IPS-18c (cell line): ENCODE data around the gene PPP5C.
"Not testable (repeated sequence)": the region's sequence is repeated elsewhere in the genome, so short reads cannot be mapped to it uniquely, and the experiment has no call there.

ENCODE experiments used
- H3K4me3 ChIP-seq: 2 replicates; pipeline ENCODE4 v1.7.0; 2013; ENCODE audit warnings: low read depth, mild to moderate bottlenecking, low read length, moderate library complexity; ENCODE audit not compliant: insufficient read depth
- H3K9me3 ChIP-seq: one replicate; pipeline ENCODE4 v1.6.1; 2013; ENCODE audit warnings: mild to moderate bottlenecking, low read length, moderate library complexity; ENCODE audit not compliant: control insufficient read depth, insufficient read depth

PPP5C gene

GRCh38 chr19:46410205-46411087 is 63.6 kb downstream of the PPP5C start:
- H3K9me3 ChIP-seq: no peaks in the 10 kb centered on the region
- H3K4me3 ChIP-seq: no peak overlapping the region

- Histone ChIP-seq H3K4me3 (peak overlapping the region; percentile 77; the same call in 1 of the 2 replicates), H3K9me3 (no peaks in the 10 kb centered on the region)
These were observed 64.4 kb downstream of the PPP5C start for GRCh38 chr19:46411088-46411924.

- Histone ChIP-seq H3K9me3 (no peaks in the 10 kb centered on the region), H3K4me3 (peak overlapping the region; percentile 77)
These were observed 65.2 kb downstream of the PPP5C start for GRCh38 chr19:46411925-46412649.

GRCh38 chr19:46412650-46413261 is 65.9 kb downstream of the PPP5C start:
- Histone ChIP-seq H3K4me3 (peak overlapping the region; percentile 77), H3K9me3 (no peaks in the 10 kb centered on the region)

GRCh38 chr19:46413262-46414031 is 66.6 kb downstream of the PPP5C start, which contains the start of gene CCDC8:
CCDC8 (minus strand) TSS chr19:46413564; CDS start chr19:46412810, 754 bp downstream.
- H3K4me3 ChIP-seq: peak within 1 kb of the TSS; percentile 77
- H3K9me3 ChIP-seq: no peaks in the 10 kb centered on the region

- H3K9me3 ChIP-seq, H3K4me3 ChIP-seq: not testable (repeated sequence)
These were observed 68.0 kb downstream of the PPP5C start for GRCh38 chr19:46414899-46415298.

GRCh38 chr19:46415804-46416709 is 69.2 kb downstream of the PPP5C start:
- H3K9me3 ChIP-seq: not testable (repeated sequence)
- H3K4me3 ChIP-seq: peak overlapping the region; percentile 34; the same call in 1 of the 2 replicates

- Histone ChIP-seq H3K9me3 (no peaks in the 10 kb centered on the region), H3K4me3 (no peak overlapping the region)
These were observed 73.2 kb downstream of the PPP5C start for GRCh38 chr19:46420056-46420455.

- no peak overlapping the region for H3K4me3 ChIP-seq
- no peaks in the 10 kb centered on the region for H3K9me3 ChIP-seq
These were observed 75.5 kb downstream of the PPP5C start for GRCh38 chr19:46422344-46422743.

GRCh38 chr19:46423188-46423587 is 76.3 kb downstream of the PPP5C start:
- Histone ChIP-seq H3K4me3 (no peak overlapping the region), H3K9me3 (no peaks in the 10 kb centered on the region)

GRCh38 chr19:46426035-46426505 is 79.2 kb downstream of the PPP5C start:
- Histone ChIP-seq H3K4me3 (peak overlapping the region; percentile 76), H3K9me3 (no peaks in the 10 kb centered on the region)

GRCh38 chr19:46426506-46427162 is 79.7 kb downstream of the PPP5C start:
- Histone ChIP-seq H3K4me3 (peak overlapping the region; percentile 76), H3K9me3 (no peaks in the 10 kb centered on the region)

GRCh38 chr19:46427518-46428045 is 80.7 kb downstream of the PPP5C start:
- Histone ChIP-seq H3K4me3 (no peak overlapping the region), H3K9me3 (no peaks in the 10 kb centered on the region)

- Histone ChIP-seq H3K9me3 (no peaks in the 10 kb centered on the region), H3K4me3 (peak within 1 kb of the TSS; percentile 36; the same call in 1 of the 2 replicates)
These were observed 81.6 kb downstream of the PPP5C start, which contains the start of gene PNMA8C for GRCh38 chr19:46428239-46429135. PNMA8C (minus strand) TSS chr19:46428936; CDS start chr19:46428359, 577 bp downstream.
